ENCODE data around the gene ZNF628.

The ZNF628 gene

DNA sequence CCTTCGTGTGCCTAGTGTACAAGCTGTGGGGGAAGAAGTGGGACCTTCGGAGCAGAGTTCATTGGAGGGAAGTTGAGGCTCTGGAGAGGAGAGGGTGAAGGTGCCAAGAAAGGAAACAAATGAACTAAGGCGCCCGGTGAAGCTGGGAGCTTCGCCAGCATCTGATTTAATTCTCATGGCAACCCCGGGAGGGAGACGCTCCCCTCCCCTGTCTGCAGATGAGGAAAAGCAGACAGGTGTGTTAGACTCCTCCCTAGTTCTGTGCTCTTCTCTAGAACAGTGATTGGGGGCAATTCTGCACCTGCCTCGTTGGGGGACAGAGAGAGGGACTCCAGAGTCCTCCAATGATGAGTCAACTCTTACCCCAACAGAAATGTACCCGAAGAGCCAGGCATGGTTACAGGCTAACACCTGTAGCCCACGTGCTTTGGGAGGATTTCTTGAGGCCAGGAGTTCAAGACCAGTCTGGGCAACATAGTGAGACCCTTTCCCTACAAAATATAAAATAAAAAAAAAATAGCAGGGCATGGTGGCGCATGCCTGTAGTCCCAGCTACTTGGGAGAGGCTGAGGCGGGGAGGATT is 16.0 kb downstream of the ZNF628 start:
- H3K9me3 ChIP-seq (ENCODE audit: control insufficient read depth, low read length): no peaks in the 10 kb centered on the region
- peaks cover 5% of the 10 kb centered on the region for H3K4me1 ChIP-seq
- H3K9ac ChIP-seq: no peak overlapping the region
- no peaks in the 10 kb centered on the region for H3K79me2 ChIP-seq
- H3K4me3 ChIP-seq (ENCODE audit: low read depth, low read length): peak overlapping the region; percentile 41
- no peaks in the 10 kb centered on the region for H3K27me3 ChIP-seq (ENCODE audit: control insufficient read depth, insufficient read depth, low read length)
- peak overlapping the region; percentile 68 for H2AFZ ChIP-seq
- no peaks in the 10 kb centered on the region for H3K36me3 ChIP-seq (ENCODE audit: control insufficient read depth, insufficient read depth, low read length)
- TF ChIP-seq, protein P1, sequence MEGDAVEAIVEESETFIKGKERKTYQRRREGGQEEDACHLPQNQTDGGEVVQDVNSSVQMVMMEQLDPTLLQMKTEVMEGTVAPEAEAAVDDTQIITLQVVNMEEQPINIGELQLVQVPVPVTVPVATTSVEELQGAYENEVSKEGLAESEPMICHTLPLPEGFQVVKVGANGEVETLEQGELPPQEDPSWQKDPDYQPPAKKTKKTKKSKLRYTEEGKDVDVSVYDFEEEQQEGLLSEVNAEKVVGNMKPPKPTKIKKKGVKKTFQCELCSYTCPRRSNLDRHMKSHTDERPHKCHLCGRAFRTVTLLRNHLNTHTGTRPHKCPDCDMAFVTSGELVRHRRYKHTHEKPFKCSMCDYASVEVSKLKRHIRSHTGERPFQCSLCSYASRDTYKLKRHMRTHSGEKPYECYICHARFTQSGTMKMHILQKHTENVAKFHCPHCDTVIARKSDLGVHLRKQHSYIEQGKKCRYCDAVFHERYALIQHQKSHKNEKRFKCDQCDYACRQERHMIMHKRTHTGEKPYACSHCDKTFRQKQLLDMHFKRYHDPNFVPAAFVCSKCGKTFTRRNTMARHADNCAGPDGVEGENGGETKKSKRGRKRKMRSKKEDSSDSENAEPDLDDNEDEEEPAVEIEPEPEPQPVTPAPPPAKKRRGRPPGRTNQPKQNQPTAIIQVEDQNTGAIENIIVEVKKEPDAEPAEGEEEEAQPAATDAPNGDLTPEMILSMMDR (IDR thresholded peaks at IDR 0.05): no peak
- H3K27ac ChIP-seq: no peak overlapping the region
- peak overlapping the region; percentile 71 for H3K4me2 ChIP-seq (ENCODE audit: low read length)

DNA sequence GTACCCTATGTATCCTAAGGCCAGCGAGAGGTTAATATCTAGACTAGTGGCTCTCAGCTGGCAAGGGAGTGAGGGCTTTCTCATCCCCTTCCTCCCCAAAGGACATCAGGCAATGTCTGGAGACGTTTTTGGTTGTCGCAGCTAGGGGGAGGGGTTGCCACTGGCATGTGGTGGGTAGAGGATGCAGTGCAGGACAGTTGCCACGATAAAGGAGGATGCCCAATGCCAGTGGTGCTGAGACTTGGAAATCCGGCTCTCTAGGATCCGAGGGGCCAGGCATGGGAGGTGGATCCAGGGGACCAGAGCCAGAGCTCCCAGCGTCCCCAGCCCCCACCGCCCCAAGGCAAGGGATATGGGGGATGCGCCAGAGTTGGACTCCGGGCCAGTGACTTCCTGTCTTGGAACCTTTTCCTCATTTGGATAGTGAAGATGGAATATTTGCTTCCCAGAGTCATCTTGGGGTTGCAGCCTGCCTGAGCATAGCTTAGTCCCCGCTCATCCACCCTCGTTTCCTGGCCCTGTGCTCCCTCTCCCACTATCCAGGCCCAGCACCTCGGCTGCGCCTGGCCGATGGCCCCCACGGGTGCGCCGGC is 16.7 kb downstream of the ZNF628 start:
- peaks cover 5% of the 10 kb centered on the region for H3K4me1 ChIP-seq
- no peak overlapping the region for H3K4me2 ChIP-seq (ENCODE audit: low read length)
- no peak overlapping the region for H3K4me3 ChIP-seq (ENCODE audit: low read depth, low read length)
- no peaks in the 10 kb centered on the region for H3K79me2 ChIP-seq
- no peak overlapping the region for H2AFZ ChIP-seq
- peak overlapping the region; percentile 24 for H3K27ac ChIP-seq
- no peaks in the 10 kb centered on the region for H3K27me3 ChIP-seq (ENCODE audit: control insufficient read depth, insufficient read depth, low read length)
- no peaks in the 10 kb centered on the region for H3K36me3 ChIP-seq (ENCODE audit: control insufficient read depth, insufficient read depth, low read length)
- H3K9me3 ChIP-seq (ENCODE audit: control insufficient read depth, low read length): no peaks in the 10 kb centered on the region
- TF ChIP-seq, protein P1 (IDR thresholded peaks at IDR 0.05): no peak
- no peak overlapping the region for H3K9ac ChIP-seq

DNA sequence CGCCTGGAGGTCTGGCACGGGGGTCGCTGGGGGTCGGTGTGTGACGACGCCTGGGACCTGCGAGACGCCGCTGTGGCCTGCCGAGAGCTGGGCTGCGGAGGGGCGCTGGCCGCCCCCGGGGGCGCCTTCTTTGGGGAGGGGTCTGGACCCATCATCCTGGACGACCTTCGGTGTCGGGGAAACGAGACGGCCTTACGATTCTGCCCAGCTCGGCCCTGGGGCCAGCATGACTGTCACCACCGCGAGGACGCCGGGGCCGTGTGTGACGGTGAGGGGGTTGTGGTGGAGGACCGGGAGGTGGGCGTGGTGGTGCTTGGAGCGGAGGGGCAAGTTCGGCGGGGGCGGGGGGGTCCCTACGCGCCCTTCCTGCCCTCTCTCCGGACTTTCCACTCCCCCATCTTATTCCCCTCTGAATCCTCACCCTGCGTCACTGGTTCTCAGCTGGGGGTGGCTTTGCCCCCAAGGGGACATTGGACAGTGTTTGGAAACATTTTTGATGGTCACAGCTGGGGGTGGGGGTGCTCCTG is 17.3 kb downstream of the ZNF628 start:
- no peaks in the 10 kb centered on the region for H3K9me3 ChIP-seq (ENCODE audit: control insufficient read depth, low read length)
- peak overlapping the region; percentile 24 for H3K27ac ChIP-seq
- H3K27me3 ChIP-seq (ENCODE audit: control insufficient read depth, insufficient read depth, low read length): no peaks in the 10 kb centered on the region
- no peaks in the 10 kb centered on the region for H3K79me2 ChIP-seq
- H3K9ac ChIP-seq: no peak overlapping the region
- no peaks in the 10 kb centered on the region for H3K36me3 ChIP-seq (ENCODE audit: control insufficient read depth, insufficient read depth, low read length)
- H3K4me2 ChIP-seq (ENCODE audit: low read length): no peak overlapping the region
- peaks cover 5% of the 10 kb centered on the region for H3K4me1 ChIP-seq
- TF ChIP-seq, protein P1 (IDR thresholded peaks at IDR 0.05): no peak
- no peak overlapping the region for H2AFZ ChIP-seq
- H3K4me3 ChIP-seq (ENCODE audit: low read depth, low read length): no peak overlapping the region

DNA sequence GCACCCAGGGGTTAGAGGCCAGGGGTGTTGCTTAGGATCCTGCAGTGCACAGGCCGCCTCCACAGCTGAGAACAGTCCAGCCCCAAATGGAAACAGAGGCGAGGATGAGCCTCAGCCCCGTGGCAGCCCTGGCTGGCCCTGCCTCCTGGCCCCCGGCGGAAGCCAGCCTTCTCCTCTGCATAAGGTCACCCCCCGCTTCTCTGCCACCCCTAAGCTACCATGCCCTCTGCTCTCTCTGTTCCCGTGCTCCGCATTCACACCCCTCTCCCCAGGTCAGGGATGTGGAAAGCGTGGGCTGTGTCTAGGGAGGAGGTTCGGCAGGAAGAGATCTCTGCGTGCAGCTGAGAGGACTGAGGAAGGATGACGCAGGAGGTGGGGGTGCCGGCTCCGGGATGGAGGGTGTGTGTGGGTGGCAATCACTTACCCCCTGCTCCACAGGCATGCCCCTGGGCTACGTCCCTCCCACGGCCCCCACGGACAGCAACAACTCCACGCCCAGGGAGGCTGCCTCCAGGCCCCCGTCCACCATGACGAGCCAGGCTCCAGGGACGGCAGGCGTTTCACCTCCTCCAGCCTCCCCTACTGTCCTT is 17.9 kb downstream of the ZNF628 start:
- Histone ChIP-seq H3K27ac (no peak overlapping the region), H3K79me2 (no peaks in the 10 kb centered on the region), H3K27me3 (ENCODE audit: control insufficient read depth, insufficient read depth, low read length) (no peaks in the 10 kb centered on the region), H3K36me3 (ENCODE audit: control insufficient read depth, insufficient read depth, low read length) (no peaks in the 10 kb centered on the region), H2AFZ (no peak overlapping the region), H3K9ac (no peak overlapping the region), H3K4me1 (peaks cover 5% of the 10 kb centered on the region), H3K4me3 (ENCODE audit: low read depth, low read length) (no peak overlapping the region), H3K4me2 (ENCODE audit: low read length) (no peak overlapping the region), H3K9me3 (ENCODE audit: control insufficient read depth, low read length) (no peaks in the 10 kb centered on the region)
- TF ChIP-seq, protein P1 (IDR thresholded peaks at IDR 0.05): no peak
